Measurements from ENCODE around the gene SYNDIG1.

Gene SYNDIG1

DNA sequence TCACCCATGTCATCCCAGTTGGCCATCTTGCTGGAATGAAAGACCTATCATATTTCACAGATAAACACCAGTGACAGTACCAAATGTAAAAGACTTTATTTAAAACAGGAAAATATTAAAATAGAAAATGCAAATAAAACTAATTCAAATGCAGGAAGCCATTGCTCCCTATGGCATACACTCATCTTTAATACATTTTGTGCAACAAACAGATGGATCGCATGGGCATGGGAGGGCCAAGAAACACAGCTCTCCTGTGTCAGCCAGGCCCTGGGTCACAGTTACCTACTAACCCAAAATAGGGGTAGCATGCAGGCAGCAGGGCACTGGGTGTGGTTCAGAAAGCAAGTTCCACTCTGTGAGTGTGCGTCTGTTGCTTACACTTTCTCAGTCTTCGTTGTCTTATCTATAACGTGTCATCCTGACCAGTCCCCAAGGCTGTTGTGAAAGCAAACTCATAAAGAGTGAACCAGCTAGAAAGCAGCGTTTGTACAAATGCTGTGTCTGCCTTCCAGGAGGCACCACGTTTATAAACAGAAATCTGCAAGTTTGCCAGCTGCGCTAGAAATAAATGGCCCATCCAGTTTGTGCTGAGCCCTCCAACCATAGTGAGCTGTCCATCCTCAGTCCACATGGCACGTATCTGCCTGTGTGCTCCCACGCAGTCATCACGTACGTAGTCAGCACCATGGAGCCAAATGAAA, 180.5 kb downstream of the SYNDIG1 start:
- DNase-seq (ENCODE audit: extremely low read depth, low read depth) = no peak
- TF ChIP-seq, protein P1, sequence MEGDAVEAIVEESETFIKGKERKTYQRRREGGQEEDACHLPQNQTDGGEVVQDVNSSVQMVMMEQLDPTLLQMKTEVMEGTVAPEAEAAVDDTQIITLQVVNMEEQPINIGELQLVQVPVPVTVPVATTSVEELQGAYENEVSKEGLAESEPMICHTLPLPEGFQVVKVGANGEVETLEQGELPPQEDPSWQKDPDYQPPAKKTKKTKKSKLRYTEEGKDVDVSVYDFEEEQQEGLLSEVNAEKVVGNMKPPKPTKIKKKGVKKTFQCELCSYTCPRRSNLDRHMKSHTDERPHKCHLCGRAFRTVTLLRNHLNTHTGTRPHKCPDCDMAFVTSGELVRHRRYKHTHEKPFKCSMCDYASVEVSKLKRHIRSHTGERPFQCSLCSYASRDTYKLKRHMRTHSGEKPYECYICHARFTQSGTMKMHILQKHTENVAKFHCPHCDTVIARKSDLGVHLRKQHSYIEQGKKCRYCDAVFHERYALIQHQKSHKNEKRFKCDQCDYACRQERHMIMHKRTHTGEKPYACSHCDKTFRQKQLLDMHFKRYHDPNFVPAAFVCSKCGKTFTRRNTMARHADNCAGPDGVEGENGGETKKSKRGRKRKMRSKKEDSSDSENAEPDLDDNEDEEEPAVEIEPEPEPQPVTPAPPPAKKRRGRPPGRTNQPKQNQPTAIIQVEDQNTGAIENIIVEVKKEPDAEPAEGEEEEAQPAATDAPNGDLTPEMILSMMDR (IDR thresholded peaks at IDR 0.05; ENCODE audit: low read depth, low read length) = no peak

DNA sequence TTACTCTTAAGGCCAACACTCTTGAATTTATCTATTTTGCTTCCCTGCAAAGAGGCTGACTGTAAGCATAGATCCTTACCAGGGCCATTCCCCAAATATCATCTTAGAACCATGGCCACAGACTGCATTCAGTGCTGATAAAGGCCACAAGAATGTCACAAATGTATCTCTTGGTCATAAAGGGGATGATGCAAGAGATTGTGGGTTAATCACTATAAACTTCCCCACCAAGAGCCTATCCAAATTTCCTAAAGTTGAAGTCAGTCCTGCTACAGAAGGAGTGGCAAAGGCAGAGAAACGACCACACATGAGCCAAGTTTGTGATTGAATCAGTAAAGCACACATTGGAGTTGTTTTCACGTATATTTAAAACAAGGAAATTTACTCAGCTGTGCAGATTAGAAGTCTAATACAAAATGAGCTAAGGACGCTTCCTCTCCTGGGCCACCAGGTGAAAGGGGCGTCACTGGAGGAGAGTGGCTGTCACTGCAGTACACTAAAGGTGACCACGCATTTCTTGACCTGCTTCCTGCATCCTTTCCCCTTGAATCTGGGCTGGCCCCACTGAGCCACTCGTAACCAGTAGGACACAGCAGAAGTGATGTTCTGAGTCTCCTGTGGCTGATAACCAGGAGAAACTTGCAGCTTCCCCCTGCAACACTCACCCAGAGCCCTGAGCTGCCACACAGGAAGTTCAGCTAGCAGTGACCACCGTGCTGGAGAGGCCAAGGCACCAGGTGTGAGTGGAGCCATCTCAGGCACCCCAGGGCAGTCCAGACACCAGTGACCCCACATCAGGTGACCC, 181.9 kb downstream of the SYNDIG1 start:
- TF ChIP-seq, protein P1 (IDR thresholded peaks at IDR 0.05; ENCODE audit: low read depth, low read length) = no peak
- peak; percentile 70 for DNase-seq (ENCODE audit: extremely low read depth, low read depth)

DNA sequence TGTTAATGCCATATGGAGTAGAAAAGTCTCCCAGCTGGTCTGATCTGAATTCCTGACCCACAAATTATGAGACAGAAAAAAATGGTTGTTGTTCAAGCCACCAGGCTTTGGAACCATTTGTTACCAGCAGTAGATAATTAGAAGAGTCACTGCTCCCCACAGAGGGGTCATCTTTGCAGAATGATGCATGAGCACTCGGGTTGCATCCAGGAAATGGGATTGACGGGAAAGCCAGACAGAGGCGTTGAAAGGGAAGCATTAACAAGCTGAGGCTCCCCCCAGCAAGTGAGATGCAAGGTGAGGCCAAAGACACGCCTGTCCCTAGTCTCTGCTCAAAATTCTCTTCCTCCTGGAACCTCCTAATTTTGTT, 182.5 kb downstream of the SYNDIG1 start:
- TF ChIP-seq, protein P1 (IDR thresholded peaks at IDR 0.05; ENCODE audit: low read depth, low read length) = no peak
- no peak for DNase-seq (ENCODE audit: extremely low read depth, low read depth)

DNA sequence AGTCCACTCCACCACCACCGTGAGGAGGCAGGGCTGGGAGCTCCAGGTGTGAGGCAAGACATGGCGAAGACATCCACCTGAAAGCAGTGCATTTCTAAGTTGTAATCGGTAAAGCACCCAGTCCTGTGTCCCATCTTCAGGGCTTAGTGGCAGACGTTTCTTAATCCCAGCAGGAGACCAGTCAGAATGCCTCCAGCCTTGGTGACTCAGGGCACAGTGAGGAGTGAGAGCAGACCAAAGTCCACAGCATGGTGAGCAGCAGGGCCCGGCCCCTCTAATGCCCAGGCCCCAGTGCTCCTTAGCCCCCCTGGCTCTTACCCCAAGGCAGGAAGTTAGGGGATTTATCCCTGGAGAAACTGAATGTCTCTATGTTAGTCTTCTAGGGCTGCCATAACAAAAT, 183.9 kb downstream of the SYNDIG1 start:
- DNase-seq (ENCODE audit: extremely low read depth, low read depth) = no peak
- TF ChIP-seq, protein P1 (IDR thresholded peaks at IDR 0.05; ENCODE audit: low read depth, low read length) = no peak

DNA sequence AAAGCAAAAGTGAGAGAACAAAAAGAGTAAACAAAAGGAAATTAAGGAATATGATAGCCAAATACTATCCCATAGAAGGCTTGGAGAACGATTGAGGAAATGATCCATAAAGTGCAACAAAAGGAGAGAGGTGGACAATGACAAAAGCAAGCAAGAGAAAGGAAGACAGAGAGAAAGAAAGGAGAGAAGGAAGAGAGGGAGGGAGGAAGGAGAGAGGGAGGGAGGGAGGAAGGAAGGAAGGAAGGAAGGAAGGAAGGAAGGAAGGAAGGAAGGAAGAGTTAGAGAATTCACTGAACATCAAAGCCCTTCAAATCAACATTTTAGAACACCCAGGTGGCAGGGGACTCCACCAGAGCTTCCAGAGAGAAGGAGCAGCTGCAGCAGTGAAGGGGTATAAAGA, 185.0 kb downstream of the SYNDIG1 start:
- TF ChIP-seq, protein P1 (IDR thresholded peaks at IDR 0.05; ENCODE audit: low read depth, low read length) = no peak
- DNase-seq (ENCODE audit: extremely low read depth, low read depth) = no peak

DNA sequence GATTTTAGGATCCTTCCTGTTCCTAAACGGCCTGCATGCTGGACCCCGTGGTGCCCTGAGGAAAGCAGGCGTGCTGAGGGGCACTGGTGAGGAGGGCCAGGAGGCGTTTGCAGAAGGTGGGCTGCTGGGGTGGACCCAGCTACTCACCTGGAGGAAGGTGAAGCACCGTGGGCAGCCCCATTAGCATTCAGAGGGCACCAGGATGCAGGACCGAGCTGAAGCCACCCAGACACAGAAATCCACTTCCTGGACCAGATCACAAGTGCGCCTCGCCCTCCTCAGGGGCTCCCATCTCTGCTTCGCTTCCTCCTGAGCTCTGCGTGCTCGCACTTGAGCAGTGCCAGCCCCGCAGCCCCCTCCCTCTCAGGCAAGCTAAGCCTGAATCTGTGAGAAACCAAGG, 187.0 kb downstream of the SYNDIG1 start:
- no peak for DNase-seq (ENCODE audit: extremely low read depth, low read depth)
- TF ChIP-seq, protein P1 (IDR thresholded peaks at IDR 0.05; ENCODE audit: low read depth, low read length) = no peak

DNA sequence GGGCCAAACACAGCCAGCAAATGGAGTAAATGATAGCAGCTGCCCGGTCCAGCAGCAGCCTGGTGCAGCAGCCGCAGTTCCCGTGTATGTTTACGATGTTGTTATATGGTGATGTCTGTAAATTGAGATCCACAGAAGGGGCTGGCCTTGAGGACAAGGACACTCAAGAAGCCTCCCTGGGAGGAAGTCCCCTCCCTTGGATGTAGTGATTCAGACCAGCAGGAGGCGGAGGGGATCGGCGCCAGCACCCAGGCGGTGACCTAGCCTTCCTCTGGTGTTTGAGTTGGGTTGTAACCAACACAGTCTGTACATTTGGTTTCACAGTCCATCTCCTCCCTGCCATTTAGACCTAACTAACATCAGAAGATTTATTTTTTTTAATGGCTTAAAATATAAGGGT, 187.8 kb downstream of the SYNDIG1 start:
- DNase-seq (ENCODE audit: extremely low read depth, low read depth) = no peak
- TF ChIP-seq, protein P1 (IDR thresholded peaks at IDR 0.05; ENCODE audit: low read depth, low read length) = no peak
